ENCODE results near the gene GMCL2.

DNA sequence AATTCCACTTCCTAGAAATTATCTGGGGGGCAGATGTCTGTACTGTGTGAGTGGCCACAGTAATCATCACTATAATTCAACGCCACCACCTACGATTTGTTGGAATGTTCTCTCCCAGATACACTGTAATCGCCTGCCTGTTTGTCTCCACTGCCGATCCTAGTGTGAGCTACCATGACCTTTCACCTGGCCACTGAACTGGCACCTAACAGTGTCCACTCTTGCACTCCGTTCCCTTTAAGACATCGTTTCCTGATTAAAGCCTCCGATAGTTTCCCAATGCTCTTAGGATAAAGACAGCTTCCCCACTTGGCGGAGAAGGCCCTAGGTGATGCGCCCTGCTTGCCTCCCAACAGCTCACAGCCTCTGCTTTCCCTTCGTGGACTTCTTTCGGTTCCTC is 41.4 kb upstream of the GMCL2 start:
- TF ChIP-seq CTCF (conservative IDR thresholded peaks at IDR 0.05; ENCODE audit: low read depth, low read length) (no peak), EZH2 (IDR thresholded peaks at IDR 0.05; ENCODE audit: low read length, unreplicated experiment) (no peak), EZH2phosphoT487 (IDR thresholded peaks at IDR 0.05; ENCODE audit: borderline replicate concordance, low read length) (no peak)
